Astrocyte of the cerebellum (primary cell): Measurements from ENCODE around the gene CLDN6.

Source experiments
- DNase-seq: peaks from one replicate; pipeline ENCODE4 v3.0.0-alpha.2; 2011; ENCODE audit warnings: low read depth
- H3K4me3 ChIP-seq: 2 replicates; pipeline ENCODE4 v1.5.1; 2011; ENCODE audit warnings: mild to moderate bottlenecking, low read depth, low read length, moderate library complexity
- in situ Hi-C: cut with HindIII; loops from 2 replicates; pipeline ENCODE4 v1.10.0; 2017; ENCODE audit warnings: low sequenced_read_pairs
- TF ChIP-seq, protein P1 (sequence below): IDR thresholded peaks from 2 replicates; pipeline ENCODE4 v1.5.1; 2012; ENCODE audit warnings: low read length, low read depth, moderate library complexity, mild to moderate bottlenecking; ENCODE audit errors: missing control alignments

CLDN6 gene

DNA sequence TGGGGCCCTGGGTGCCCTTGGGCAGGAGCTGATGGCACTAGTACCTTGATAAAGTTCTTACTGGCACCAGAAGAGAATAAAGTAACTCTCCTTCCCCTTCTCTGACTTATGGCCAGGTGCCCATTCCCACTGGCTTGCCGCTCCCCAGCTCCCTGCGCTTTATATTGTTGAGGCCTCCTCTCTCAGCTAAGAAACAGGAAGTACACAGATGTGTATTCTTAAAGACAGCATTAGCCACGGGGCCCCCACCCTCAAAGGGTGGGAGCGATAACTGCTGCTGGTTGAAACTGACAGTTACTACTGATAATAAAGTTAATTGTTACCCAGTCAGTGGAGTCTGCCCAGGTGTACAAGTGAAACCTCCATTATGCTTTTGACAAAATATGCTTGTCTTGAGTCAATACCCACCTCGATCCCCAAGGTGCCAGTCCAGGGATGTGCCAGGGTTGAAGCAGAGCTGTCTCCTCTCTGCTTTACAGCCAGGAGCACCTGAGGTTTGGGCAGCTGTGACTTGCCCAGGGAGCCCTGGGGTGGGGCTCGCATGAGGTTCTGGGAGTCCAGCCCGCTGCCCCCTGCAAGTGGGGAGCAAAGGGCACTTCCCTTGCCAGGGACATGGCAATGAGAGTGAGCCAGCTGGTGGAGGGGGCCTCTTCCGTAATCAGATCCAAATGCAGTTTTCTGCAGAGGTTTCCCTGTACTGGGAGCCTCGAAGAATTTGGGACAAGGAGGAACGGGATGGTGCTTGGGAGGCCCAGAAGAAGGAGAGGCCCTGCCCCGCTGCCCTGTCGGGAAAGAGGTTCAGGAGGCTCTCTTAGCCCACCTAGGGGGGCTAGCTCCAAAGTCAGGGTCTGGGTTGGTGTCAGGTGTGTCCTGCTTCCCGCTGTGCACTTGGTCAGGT lies 10.7 kb downstream of the CLDN6 start:
- TF ChIP-seq, protein P1, sequence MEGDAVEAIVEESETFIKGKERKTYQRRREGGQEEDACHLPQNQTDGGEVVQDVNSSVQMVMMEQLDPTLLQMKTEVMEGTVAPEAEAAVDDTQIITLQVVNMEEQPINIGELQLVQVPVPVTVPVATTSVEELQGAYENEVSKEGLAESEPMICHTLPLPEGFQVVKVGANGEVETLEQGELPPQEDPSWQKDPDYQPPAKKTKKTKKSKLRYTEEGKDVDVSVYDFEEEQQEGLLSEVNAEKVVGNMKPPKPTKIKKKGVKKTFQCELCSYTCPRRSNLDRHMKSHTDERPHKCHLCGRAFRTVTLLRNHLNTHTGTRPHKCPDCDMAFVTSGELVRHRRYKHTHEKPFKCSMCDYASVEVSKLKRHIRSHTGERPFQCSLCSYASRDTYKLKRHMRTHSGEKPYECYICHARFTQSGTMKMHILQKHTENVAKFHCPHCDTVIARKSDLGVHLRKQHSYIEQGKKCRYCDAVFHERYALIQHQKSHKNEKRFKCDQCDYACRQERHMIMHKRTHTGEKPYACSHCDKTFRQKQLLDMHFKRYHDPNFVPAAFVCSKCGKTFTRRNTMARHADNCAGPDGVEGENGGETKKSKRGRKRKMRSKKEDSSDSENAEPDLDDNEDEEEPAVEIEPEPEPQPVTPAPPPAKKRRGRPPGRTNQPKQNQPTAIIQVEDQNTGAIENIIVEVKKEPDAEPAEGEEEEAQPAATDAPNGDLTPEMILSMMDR = no peak
- DNase-seq = no peak
- in situ Hi-C loops = no loop called here
- no peak overlapping the region for H3K4me3 ChIP-seq

DNA sequence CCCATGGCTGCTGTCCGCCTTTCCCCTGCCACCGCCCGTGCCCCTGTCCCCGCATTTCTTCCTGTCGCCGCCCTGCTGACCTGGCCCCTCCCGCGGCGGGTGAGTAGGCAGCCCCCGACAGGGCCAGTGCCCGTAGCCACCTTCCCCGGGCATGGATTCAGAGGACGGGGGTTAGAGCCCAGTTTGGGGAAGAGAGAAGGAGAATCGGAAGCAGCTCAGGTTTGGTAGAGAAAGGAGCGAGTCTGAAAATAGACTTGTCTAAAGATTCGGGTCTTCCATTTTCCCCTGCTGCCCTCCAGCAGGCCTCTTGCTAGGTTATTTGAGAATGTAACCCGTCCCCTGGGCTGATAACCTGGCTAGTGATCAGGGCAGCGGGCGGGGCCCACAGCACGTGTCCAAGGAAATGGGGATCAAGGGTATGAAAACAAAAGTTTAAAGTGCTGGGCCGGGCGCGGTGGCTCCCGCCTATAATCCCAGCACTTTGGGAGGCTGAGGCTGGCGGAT lies 13.2 kb downstream of the CLDN6 start:
- TF ChIP-seq, protein P1 = no peak
- in situ Hi-C loops = no loop called here
- peak overlapping the region; percentile 12 for H3K4me3 ChIP-seq
- no peak for DNase-seq

DNA sequence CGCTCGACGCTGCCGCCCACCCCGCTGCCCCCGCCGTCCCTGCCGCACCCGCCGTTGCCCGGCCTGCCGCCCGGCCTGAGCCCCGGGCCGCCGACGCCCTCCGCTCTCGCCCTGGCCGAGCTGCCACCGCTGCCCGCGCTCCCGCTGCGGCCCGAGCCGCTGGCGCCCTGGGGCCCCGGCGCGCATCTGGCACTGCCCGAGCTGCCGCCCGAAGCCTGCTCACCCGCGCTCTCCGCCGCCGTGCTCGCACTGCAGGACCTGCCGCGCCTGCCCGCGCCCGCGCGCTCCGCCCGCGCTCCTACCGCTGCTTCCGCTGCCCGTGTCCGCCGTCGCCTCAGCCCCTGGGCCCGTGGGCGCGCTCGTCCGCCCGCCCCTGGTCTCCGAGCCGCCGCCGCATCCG lies 13.7 kb downstream of the CLDN6 start:
- no peak for DNase-seq
- in situ Hi-C loops = no loop called here
- TF ChIP-seq, protein P1 = no peak
- no peak overlapping the region for H3K4me3 ChIP-seq

DNA sequence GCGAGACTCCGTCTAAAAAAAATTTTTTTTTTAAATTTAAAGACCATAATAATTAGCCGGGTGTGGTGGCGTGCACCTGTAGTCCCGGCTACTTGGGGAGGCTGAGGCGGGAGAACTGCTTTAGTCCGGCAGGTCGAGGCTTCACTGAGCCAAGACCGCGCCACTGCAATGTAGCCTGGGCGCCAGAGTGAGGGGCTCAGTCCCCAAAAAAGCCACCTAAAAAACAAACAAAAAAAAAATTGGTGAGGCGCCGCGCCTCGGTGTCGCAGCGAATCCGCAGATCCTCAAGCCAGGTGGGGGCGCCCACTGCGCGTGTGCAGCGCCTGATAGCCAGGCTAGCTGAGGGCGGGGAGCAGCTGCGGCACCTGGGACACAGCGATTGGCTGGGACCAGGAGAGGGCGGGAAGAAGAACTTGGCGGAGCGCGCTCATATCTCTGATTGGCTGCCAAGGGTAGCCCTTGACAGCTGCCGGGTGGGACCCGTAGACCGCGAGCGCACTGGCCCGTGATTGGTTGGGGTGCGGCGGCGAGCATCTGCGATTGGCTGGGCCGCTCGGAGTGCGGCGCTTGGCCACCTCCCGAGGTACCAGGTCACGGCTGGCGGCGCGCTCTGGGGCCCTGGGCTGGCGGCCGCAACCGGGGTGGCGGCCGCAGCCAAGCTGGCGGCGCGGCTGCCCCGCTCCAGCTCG lies 14.3 kb downstream of the CLDN6 start:
- DNase-seq = peak; percentile 95
- TF ChIP-seq, protein P1 = peak; percentile 24
- in situ Hi-C loops = no loop called here
- H3K4me3 ChIP-seq = no peak overlapping the region

DNA sequence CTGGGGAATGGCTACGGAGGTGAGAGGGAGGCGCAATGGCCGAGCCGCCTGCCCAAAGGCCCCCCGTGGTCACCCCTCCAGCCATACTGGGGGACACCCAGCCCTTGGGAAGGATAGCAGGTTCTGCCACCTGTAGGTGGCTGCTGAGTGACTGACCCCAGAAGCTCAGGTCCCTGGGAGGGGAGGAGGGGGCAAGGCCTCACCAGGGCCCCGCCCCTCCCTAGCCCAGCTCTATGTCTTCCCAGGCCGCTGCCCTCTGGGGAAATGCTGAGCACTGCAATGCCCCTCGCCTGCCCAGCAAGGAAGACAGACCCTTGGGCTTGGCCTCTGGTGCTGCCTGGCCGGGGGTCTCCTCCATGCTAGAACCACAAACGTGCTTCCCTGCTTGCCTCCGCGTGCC lies 16.7 kb downstream of the CLDN6 start:
- TF ChIP-seq, protein P1 = no peak
- DNase-seq = no peak
- in situ Hi-C loops = no loop called here
- no peak overlapping the region for H3K4me3 ChIP-seq

DNA sequence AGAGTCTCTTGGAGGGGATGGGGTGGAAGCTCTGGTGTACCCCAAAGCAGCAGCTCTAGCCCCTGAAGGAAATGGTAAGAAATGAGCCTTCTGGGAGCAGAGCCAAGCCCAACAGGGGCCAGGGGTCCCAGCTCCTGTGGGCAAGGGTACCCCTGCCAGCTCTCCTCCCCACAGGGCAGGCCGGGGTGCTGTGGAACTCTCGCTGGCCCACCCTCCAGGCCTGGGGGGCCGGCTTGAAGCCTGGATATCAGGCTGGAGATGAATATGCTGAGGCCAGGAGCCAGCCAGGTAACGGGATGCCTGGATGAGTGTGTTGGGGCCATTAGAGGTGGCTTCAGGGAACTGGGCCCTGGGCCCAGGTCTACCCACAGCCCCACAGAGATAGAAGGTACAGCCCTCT lies 17.4 kb downstream of the CLDN6 start:
- no peak for DNase-seq
- H3K4me3 ChIP-seq = no peak overlapping the region
- TF ChIP-seq, protein P1 = no peak
- in situ Hi-C loops = no loop called here
